PC-3 (cell line): ENCODE results near the gene MACROD1. TPM values are rescaled to one million over a fixed set of nuclear protein-coding genes. Genes with fewer than 3 reads are reported as not detected.

Experiments
- ATAC-seq: fragments of 200-7000 bp; cut with Tn5 transposase; 2 replicates; pipeline ENCODE4 v1.9.1; 2020; ENCODE audit warnings: mild to moderate bottlenecking, moderate library complexity
- BruUV-seq: library from RNA; stranded (reverse); fragments of 400-500 nt; replicated peaks from 2 replicates; lab custom pipeline; 2021; lab: Mats Ljungman, UMichigan
- CTCF ChIA-PET: fragments of 300-600 bp; sonication (Branson Sonifier 250); formaldehyde crosslinking; loops from one replicate; lab custom pipeline; 2022; ENCODE audit warnings: antibody characterized with exemption; lab: Charles Lee
- POLR2A ChIA-PET: fragments of 300-600 bp; sonication (Branson Sonifier 250); formaldehyde crosslinking; loops from one replicate; lab custom pipeline; 2022; ENCODE audit warnings: antibody characterized with exemption; ENCODE audit not compliant: unreplicated experiment; lab: Charles Lee
- DNase-seq: peaks from one replicate; pipeline ENCODE4 v3.0.0-alpha.2; 2015
- H2AFZ ChIP-seq: fragments of 300-600 bp; sonication (generic); 2 replicates; pipeline ENCODE4 v1.6.0; 2016; ENCODE audit warnings: antibody characterized with exemption, low read length
- H3F3A ChIP-seq: fragments of 300-600 bp; sonication (generic); one replicate; pipeline ENCODE4 v1.6.0; 2017; ENCODE audit warnings: antibody characterized with exemption, low read length, control low read depth, mild to moderate bottlenecking; ENCODE audit not compliant: unreplicated experiment
- H3K27ac ChIP-seq: fragments of 300-600 bp; sonication (generic); 2 replicates; pipeline ENCODE4 v1.5.1; 2016; ENCODE audit warnings: mild to moderate bottlenecking, low read length
- H3K27me3 ChIP-seq: fragments of 300-600 bp; sonication (generic); 2 replicates; pipeline ENCODE4 v1.6.1; 2016; ENCODE audit warnings: low read length, mixed read lengths
- H3K36me3 ChIP-seq: fragments of 300-600 bp; sonication (generic); 2 replicates; pipeline ENCODE4 v1.6.1; 2016; ENCODE audit warnings: low read depth, mixed run types, low read length, mixed read lengths
- H3K4me1 ChIP-seq: fragments of 300-600 bp; sonication (generic); 2 replicates; pipeline ENCODE4 v1.5.1; 2016; ENCODE audit warnings: low read length; ENCODE audit not compliant: insufficient read depth
- H3K4me2 ChIP-seq: fragments of 300-600 bp; sonication (generic); 2 replicates; pipeline ENCODE4 v1.6.0; 2016; ENCODE audit warnings: low read length
- H3K4me3 ChIP-seq: fragments of 300-600 bp; sonication (generic); 2 replicates; pipeline ENCODE4 v1.5.1; 2016; ENCODE audit warnings: mild to moderate bottlenecking, low read length, mixed read lengths
- H3K79me2 ChIP-seq: fragments of 300-600 bp; sonication (generic); 2 replicates; pipeline ENCODE4 v1.6.1; 2017; ENCODE audit warnings: low read length, mixed read lengths
- H3K9ac ChIP-seq: fragments of 300-600 bp; sonication (generic); 2 replicates; pipeline ENCODE4 v1.6.0; 2016; ENCODE audit warnings: mild to moderate bottlenecking, low read length
- H3K9me2 ChIP-seq: fragments of 300-600 bp; sonication (generic); replicated peaks from 2 replicates; pipeline ENCODE4 v1.6.1; 2016; ENCODE audit warnings: mixed run types, low read length, mixed read lengths
- H3K9me3 ChIP-seq: fragments of 300-600 bp; sonication (generic); 2 replicates; pipeline ENCODE4 v1.6.1; 2016; ENCODE audit warnings: low read length, mixed read lengths
- H4K20me1 ChIP-seq: fragments of 300-600 bp; sonication (generic); 2 replicates; pipeline ENCODE4 v1.6.1; 2016; ENCODE audit warnings: low read length, mixed read lengths
- EZH2 ChIP-seq: fragments of 300-600 bp; sonication (generic); IDR thresholded peaks from one replicate; pipeline ENCODE4 v1.6.1; 2017; ENCODE audit warnings: antibody characterized with exemption, mild to moderate bottlenecking, low read length; ENCODE audit not compliant: unreplicated experiment
- EZH2phosphoT487 ChIP-seq: fragments of 300-600 bp; sonication (generic); IDR thresholded peaks from 2 replicates; pipeline ENCODE4 v1.6.1; 2018; ENCODE audit warnings: mild to moderate bottlenecking, antibody characterized with exemption, low read length, borderline replicate concordance
- intact Hi-C: fragments of 100-400 bp; cut with micrococcal nuclease; formaldehyde crosslinking; loops from 2 replicates; pipeline ENCODE4 v1.9.0; 2023
- total RNA-seq: library from RNA; depleted of rRNA; stranded (reverse); fragments of >200 nt; gene quantifications from 2 replicates; pipeline ENCODE4 v1.2.3, GENCODE V29; 2014
- TF ChIP-seq, protein P1 (sequence below): fragments of 300-600 bp; sonication (generic); conservative IDR thresholded peaks from 2 replicates; pipeline ENCODE4 v1.5.1; 2017; ENCODE audit warnings: antibody characterized with exemption, low read depth, mild to moderate bottlenecking, low read length

Gene MACROD1
- total RNA-seq, 1 experiment from 2014 or later = 71.4 TPM

DNA sequence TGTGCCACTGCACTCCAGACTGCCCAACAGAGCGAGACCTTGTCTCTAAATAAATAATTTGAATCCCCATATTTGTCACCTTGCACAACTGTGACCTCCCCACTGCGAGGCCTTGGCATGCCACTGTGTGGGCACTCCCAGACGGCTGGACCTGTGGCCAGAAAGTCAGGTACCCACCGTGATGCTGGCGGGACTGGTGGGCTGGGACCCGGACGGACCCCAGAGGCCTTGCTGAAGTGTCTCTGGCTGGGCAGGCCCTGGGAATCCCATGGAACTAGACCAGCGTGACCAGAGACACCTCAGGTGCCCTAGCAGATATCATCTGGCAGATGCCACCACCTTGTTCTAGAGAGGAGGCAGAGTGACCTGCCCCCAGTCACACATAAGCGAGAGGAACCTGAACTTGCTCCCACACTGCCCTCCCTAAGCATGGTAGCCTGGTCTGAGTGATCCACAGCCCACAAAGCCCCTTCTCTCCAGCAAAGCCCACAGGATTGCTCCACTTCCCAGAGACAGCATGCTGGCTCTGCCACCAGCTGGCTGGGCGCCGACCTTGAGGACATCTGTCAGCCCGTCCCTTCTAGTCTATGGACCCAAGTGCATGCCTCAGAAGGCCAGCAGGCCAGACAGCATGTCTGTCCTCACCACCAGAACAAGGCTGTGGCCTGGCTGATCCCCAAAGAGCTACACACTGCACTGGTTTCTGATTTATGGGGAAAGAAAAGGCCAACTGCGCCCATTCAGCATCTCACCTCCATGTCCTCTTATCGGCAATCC, 9.5 kb downstream of the MACROD1 start:
- ATAC-seq (no peak), DNase-seq (no peak)
- H3K9ac ChIP-seq = no peak overlapping the region
- no peak overlapping the region for H3K4me2 ChIP-seq
- H3K9me2 ChIP-seq = no peaks in the 10 kb centered on the region
- no TSS peak for BruUV-seq
- no peaks in the 10 kb centered on the region for H3F3A ChIP-seq
- no peak overlapping the region for H3K27ac ChIP-seq
- ChIA-PET CTCF (no interaction called here), POLR2A (no interaction called here)
- TF ChIP-seq, protein P1, sequence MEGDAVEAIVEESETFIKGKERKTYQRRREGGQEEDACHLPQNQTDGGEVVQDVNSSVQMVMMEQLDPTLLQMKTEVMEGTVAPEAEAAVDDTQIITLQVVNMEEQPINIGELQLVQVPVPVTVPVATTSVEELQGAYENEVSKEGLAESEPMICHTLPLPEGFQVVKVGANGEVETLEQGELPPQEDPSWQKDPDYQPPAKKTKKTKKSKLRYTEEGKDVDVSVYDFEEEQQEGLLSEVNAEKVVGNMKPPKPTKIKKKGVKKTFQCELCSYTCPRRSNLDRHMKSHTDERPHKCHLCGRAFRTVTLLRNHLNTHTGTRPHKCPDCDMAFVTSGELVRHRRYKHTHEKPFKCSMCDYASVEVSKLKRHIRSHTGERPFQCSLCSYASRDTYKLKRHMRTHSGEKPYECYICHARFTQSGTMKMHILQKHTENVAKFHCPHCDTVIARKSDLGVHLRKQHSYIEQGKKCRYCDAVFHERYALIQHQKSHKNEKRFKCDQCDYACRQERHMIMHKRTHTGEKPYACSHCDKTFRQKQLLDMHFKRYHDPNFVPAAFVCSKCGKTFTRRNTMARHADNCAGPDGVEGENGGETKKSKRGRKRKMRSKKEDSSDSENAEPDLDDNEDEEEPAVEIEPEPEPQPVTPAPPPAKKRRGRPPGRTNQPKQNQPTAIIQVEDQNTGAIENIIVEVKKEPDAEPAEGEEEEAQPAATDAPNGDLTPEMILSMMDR = no peak
- TF ChIP-seq EZH2phosphoT487 (no peak), EZH2 (no peak)
- no peaks in the 10 kb centered on the region for H3K9me3 ChIP-seq
- H3K79me2 ChIP-seq = peaks cover 17% of the 10 kb centered on the region
- H3K4me3 ChIP-seq = no peak overlapping the region
- H3K36me3 ChIP-seq = peaks cover 4% of the 10 kb centered on the region
- no peaks in the 10 kb centered on the region for H3K27me3 ChIP-seq
- H4K20me1 ChIP-seq = no peaks in the 10 kb centered on the region
- intact Hi-C loops = no loop called here
- no peak overlapping the region for H2AFZ ChIP-seq
- no peaks in the 10 kb centered on the region for H3K4me1 ChIP-seq

DNA sequence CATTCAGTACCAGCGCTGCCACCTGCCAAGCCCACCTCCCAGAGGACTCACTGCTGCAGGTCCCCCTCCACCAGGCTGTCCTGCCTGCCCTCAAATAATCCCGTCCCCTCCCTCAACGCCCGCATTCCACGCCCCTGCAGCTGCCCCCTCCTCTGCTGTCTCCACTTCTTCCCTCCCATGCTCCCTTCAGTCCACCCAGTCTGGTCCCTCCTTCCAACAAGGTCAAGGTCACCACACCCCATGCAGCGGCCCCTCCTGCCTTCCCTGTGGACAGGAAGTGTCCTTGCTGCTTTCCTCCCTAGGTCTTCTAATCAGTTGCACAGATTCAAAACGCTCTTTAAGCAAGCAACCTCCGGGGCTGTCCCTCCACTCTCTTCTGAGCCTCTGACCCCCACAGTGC, 12.1 kb downstream of the MACROD1 start:
- intact Hi-C loops = loop anchor here (2.0 to 5.0 kb wide), 2 partner anchors 153 to 317 kb away; partner anchors contain the start of gene MARK2
- no TSS peak for BruUV-seq

More for the DNA sequence above, 12.1 kb downstream of the MACROD1 start:
- Histone ChIP-seq H3K27ac (no peak overlapping the region), H3K9me2 (no peaks in the 10 kb centered on the region), H3K4me1 (no peaks in the 10 kb centered on the region), H4K20me1 (no peaks in the 10 kb centered on the region), H3K27me3 (no peaks in the 10 kb centered on the region), H3K79me2 (peaks cover 5% of the 10 kb centered on the region; the same call in 1 of the 2 replicates), H3K9ac (no peak overlapping the region), H2AFZ (no peak overlapping the region), H3K4me3 (no peak overlapping the region), H3F3A (no peaks in the 10 kb centered on the region), H3K4me2 (no peak overlapping the region), H3K36me3 (no peaks in the 10 kb centered on the region), H3K9me3 (no peaks in the 10 kb centered on the region)
- ChIA-PET POLR2A (no interaction called here), CTCF (no interaction called here)
- ATAC-seq = no peak
- TF ChIP-seq EZH2phosphoT487 = no peak
- TF ChIP-seq EZH2 = no peak
- TF ChIP-seq, protein P1 = no peak
- DNase-seq = no peak
